Ascending aorta (tissue), 2 donors: ENCODE data around the gene BDNF. TPM values are rescaled to one million over a fixed set of nuclear protein-coding genes. Genes with fewer than 3 reads are reported as not detected.

Source experiments
- DNase-seq, 2 donors: peaks; one replicate each; pipeline ENCODE4 v3.0.0-alpha.2; 2019; ENCODE audit warnings: low spot score in 2 of 2
- H3K27ac ChIP-seq, 2 donors: fragments of 200-600 bp; sonication (generic); one replicate each; pipeline ENCODE4 v1.5.1; 2016 to 2017; ENCODE audit warnings: mild to moderate bottlenecking in 1 of 2
- H3K27me3 ChIP-seq: fragments of 200-600 bp; sonication (generic); one replicate; pipeline ENCODE4 v1.5.1; 2017
- H3K36me3 ChIP-seq, 2 donors: fragments of 200-600 bp; sonication (generic); one replicate each; pipeline ENCODE4 v1.5.1; 2016
- H3K4me1 ChIP-seq, 2 donors: fragments of 200-600 bp; sonication (generic); one replicate each; pipeline ENCODE4 v1.5.1; 2016 to 2017; ENCODE audit warnings: mild to moderate bottlenecking in 1 of 2
- H3K4me3 ChIP-seq, 2 donors: fragments of 200-600 bp; sonication (generic); one replicate each; pipeline ENCODE4 v1.5.1; 2016 to 2017; ENCODE audit warnings: mild to moderate bottlenecking in 1 of 2
- H3K9me3 ChIP-seq, 2 donors: fragments of 200-600 bp; sonication (generic); one replicate each; pipeline ENCODE4 v1.5.1; 2016
- intact Hi-C: fragments of 100-400 bp; cut with DNase I; formaldehyde crosslinking; loops from one replicate; pipeline ENCODE4 v1.15.1; 2023
- total RNA-seq: library from RNA; depleted of rRNA; stranded (reverse); fragments of >200 nt; gene quantifications from one replicate; pipeline ENCODE4 v1.1.0, GENCODE V29; 2016
- TF ChIP-seq, protein P1 (sequence below), 3 experiments: fragments of 200-600 bp in 2 of 3; fragments of 450-650 bp in 1 of 3; sonication (generic) in 2 of 3; IDR thresholded peaks; one replicate each; pipeline ENCODE4 v1.5.1; 2016 to 2019; ENCODE audit warnings: antibody characterized with exemption in 3 of 3, mild to moderate bottlenecking in 1 of 3, moderate library complexity in 1 of 3

Gene BDNF
- total RNA-seq, 1 donor from 2014 or later = 4.7 TPM

DNA sequence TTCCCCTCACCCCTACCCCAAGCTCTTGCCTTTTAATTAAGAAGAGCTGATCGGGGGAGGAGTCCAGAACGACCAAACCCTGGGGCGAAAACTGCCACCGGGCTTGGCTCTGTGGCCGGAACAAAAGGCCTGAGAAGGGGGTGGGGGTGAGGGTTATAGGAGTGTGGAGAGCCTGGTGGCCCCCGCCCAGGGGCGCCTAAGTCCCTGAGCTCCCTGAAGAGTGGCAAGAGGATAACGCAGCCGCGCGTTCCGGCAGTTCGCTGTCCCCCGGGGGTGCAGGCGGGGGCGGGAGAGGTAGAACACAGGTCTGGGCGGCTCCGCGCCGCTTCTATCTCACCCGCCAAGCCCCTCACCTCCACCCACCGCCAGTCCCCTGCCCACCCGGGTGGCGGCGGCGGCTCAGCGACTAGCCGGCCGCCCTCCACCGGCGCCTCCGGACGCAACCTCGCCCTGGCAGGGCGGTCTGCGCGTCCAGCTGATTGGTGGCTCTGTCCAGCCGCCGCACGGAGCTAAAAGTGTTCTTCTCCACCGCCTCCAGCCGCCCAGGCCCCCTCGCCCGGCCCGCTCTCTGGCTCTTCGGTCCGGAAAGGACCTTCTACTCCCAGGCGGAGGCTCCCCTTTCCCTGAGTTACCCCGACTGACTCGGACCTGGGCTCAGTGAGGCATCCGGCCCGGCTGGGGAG is 18.7 kb upstream of the BDNF start:
- Histone ChIP-seq H3K36me3 (no peaks in the 10 kb centered on the region), H3K27ac (no peak overlapping the region), H3K9me3 (no peaks in the 10 kb centered on the region), H3K4me1 (peaks cover 9 to 16% of the 10 kb centered on the region in 2 donors), H3K27me3 (peaks cover 31% of the 10 kb centered on the region), H3K4me3 (peak overlapping the region; percentile 53 to 63)
- TF ChIP-seq, protein P1, sequence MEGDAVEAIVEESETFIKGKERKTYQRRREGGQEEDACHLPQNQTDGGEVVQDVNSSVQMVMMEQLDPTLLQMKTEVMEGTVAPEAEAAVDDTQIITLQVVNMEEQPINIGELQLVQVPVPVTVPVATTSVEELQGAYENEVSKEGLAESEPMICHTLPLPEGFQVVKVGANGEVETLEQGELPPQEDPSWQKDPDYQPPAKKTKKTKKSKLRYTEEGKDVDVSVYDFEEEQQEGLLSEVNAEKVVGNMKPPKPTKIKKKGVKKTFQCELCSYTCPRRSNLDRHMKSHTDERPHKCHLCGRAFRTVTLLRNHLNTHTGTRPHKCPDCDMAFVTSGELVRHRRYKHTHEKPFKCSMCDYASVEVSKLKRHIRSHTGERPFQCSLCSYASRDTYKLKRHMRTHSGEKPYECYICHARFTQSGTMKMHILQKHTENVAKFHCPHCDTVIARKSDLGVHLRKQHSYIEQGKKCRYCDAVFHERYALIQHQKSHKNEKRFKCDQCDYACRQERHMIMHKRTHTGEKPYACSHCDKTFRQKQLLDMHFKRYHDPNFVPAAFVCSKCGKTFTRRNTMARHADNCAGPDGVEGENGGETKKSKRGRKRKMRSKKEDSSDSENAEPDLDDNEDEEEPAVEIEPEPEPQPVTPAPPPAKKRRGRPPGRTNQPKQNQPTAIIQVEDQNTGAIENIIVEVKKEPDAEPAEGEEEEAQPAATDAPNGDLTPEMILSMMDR (IDR thresholded peaks at IDR 0.05) = no peak
- intact Hi-C loops = no loop called here
- no peak for DNase-seq

DNA sequence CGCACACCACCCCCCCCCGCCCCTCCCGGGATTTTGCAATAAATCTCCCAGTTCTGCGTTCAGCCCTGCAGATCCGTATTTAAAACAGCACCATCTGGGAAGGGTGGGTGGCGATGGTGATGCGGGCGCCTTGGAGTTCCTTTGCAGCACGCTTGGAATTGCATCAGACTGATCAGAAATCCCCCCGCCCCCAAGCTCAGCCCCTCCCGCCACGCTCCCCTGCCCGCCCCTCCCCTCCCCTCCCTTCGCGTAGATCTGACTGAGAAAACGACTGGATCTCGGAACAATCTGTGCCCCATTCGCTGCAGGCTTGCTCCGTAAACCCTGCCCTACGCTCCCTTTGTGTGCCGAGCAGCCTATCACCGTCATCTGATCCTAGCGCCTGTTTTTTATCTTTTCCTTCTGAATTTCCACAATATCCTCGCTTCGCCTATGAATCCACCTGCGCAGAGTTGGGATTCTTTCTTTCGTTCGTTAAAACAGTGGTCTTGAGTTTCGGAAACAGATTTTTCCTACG is 18.1 kb upstream of the BDNF start:
- Histone ChIP-seq H3K36me3 (no peaks in the 10 kb centered on the region), H3K4me1 (peaks cover 9 to 16% of the 10 kb centered on the region in 2 donors), H3K9me3 (no peaks in the 10 kb centered on the region), H3K27me3 (peaks cover 31% of the 10 kb centered on the region), H3K27ac (no peak overlapping the region), H3K4me3 (peak overlapping the region; percentile 53 to 63)
- intact Hi-C loops = no loop called here
- no peak for DNase-seq
- TF ChIP-seq, protein P1 (IDR thresholded peaks at IDR 0.05) = no peak

DNA sequence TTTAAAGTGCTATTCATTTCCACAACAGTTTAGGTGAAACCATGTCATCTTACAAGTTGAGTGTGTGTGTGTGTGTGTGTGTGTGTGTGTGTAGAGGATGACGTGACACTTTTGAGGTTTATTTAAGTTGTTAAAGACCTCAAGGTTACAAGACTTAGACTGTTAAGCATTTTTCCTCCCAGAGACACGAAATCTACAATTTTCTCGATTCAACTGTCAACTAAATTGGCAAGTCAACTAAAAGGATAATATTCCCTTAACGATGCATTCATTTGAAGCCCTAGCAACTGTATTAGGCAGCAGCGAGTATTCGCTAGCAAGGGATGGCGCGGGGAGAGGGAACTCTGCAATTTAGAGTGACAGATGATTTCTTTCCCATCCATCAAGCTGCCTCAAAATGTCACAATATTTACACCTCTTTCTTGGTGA is 17.6 kb upstream of the BDNF start:
- peaks cover 31% of the 10 kb centered on the region for H3K27me3 ChIP-seq

DNA sequence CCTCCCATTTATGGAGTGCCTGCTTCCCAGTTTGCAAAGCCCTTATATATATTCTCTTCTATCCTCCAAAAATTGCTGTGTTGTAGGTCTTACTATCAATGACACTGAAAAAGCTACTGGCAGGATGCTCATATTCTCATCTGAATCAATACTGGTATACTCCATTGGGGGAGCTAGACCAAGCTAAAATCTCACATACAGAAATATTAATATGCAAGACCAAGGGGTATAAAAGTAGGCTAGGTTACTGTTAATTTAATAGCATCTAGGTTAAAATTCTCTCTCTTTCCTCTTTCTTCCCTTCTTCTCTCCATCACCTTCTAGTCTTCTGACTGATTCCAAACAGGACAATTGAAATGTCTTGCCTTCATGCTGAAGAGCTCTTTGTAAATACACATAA is 17.1 kb upstream of the BDNF start:
- TF ChIP-seq, protein P1 (IDR thresholded peaks at IDR 0.05) = no peak
- Histone ChIP-seq H3K36me3 (no peaks in the 10 kb centered on the region), H3K27me3 (peaks cover 29% of the 10 kb centered on the region), H3K4me1 (peaks cover 8 to 13% of the 10 kb centered on the region in 2 donors), H3K9me3 (no peaks in the 10 kb centered on the region), H3K4me3 (no peak overlapping the region), H3K27ac (no peak overlapping the region)
- DNase-seq = no peak
- intact Hi-C loops = no loop called here

More for the DNA sequence above, 17.6 kb upstream of the BDNF start:
- Histone ChIP-seq H3K9me3 (no peaks in the 10 kb centered on the region), H3K4me1 (peaks cover 9 to 16% of the 10 kb centered on the region in 2 donors), H3K27ac (no peak overlapping the region), H3K36me3 (no peaks in the 10 kb centered on the region), H3K4me3 (peak overlapping the region; percentile 53 to 63)
- TF ChIP-seq, protein P1 (IDR thresholded peaks at IDR 0.05) = no peak
- DNase-seq = no peak
- intact Hi-C loops = no loop called here

DNA sequence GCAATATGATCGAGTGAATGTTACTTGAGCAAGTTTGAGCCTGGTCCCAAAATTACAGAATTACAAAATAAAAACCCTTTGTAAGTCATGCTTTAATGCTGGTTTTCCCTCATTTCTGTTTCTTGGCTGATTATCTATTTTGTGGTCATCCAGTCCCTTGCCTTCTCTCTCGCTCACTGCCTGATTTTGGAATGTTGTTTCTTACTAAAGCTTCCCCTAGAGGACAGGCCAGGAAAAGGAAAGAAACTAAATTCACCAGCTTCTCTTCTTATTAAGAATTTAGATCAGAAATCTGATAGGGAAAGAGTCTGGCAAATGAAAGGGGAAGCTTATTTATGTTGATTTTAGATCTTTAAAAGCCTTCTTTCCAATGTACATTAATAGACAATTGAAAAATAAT is 16.6 kb upstream of the BDNF start:
- H3K27ac ChIP-seq = no peak overlapping the region
- intact Hi-C loops = no loop called here
- DNase-seq = no peak
- no peaks in the 10 kb centered on the region for H3K9me3 ChIP-seq
- peaks cover 5 to 8% of the 10 kb centered on the region in 2 donors for H3K4me1 ChIP-seq
- TF ChIP-seq, protein P1 (IDR thresholded peaks at IDR 0.05) = no peak
- no peak overlapping the region for H3K4me3 ChIP-seq
- H3K27me3 ChIP-seq = peaks cover 24% of the 10 kb centered on the region
- no peaks in the 10 kb centered on the region for H3K36me3 ChIP-seq
